B cell (primary cell): Measurements from ENCODE around the gene CYFIP2. TPM values are rescaled to one million over a fixed set of nuclear protein-coding genes. Genes with fewer than 3 reads are reported as not detected.

ENCODE experiments used
- ATAC-seq: fragments of 200-7000 bp; cut with Tn5 transposase; one replicate; pipeline ENCODE4 v1.10.0; 2021; ENCODE audit warnings: low read depth, mild to moderate bottlenecking, moderate number of reproducible peaks, moderate library complexity
- CTCF ChIA-PET: fragments of 350-600 bp; sonication (Branson Sonifier 250); formaldehyde crosslinking; loops from one replicate; lab custom pipeline; 2021; ENCODE audit warnings: antibody characterized with exemption, inconsistent platforms; lab: Charles Lee
- POLR2A ChIA-PET: fragments of 350-600 bp; sonication (Branson Sonifier 250); formaldehyde crosslinking; loops from one replicate; lab custom pipeline; 2021; ENCODE audit warnings: antibody characterized with exemption; lab: Charles Lee
- DNase-seq: peaks from one replicate; pipeline ENCODE4 v3.0.0; 2013
- H2AFZ ChIP-seq: 2 replicates; pipeline ENCODE4 v1.6.1; 2012; ENCODE audit warnings: mild to moderate bottlenecking, low read depth, low read length; ENCODE audit not compliant: insufficient read depth, poor library complexity, severe bottlenecking
- H3K27ac ChIP-seq, 2 donors: 1 replicate in 1 of 2; 2 replicates in 1 of 2; pipeline ENCODE4 v1.5.1; 2012 to 2013; ENCODE audit warnings: low read length in 2 of 2, mild to moderate bottlenecking in 2 of 2, moderate library complexity in 1 of 2
- H3K27me3 ChIP-seq, 4 experiments: fragments of 200-600 bp in 1 of 4; sonication (generic) in 1 of 4; replicated peaks in 1 of 4; 1 replicate in 2 of 4; 2 replicates in 2 of 4; pipeline versions ENCODE4 v1.6.1 to v1.7.0; 2013 to 2016; ENCODE audit warnings: low read length in 3 of 4, mild to moderate bottlenecking in 2 of 4, mixed read lengths in 1 of 4, moderate library complexity in 1 of 4; ENCODE audit not compliant: insufficient read depth in 4 of 4, control insufficient read depth in 3 of 4; ENCODE audit errors: control extremely low read depth in 1 of 4
- H3K36me3 ChIP-seq, 2 experiments: replicated peaks in 1 of 2; 1 replicate in 1 of 2; 2 replicates in 1 of 2; pipeline versions ENCODE4 v1.6.1 to v1.7.1; 2013; ENCODE audit warnings: low read length in 1 of 2; ENCODE audit not compliant: insufficient read depth in 2 of 2, control insufficient read depth in 1 of 2; ENCODE audit errors: control extremely low read depth in 1 of 2, extremely low read depth in 1 of 2
- H3K4me1 ChIP-seq, 2 donors: fragments of 200-600 bp in 1 of 2; sonication (generic) in 1 of 2; 1 replicate in 1 of 2; 2 replicates in 1 of 2; pipeline versions ENCODE4 v1.5.1 to v1.6.1; 2013 to 2017; ENCODE audit warnings: low read length in 2 of 2; ENCODE audit not compliant: control insufficient read depth in 2 of 2, insufficient read depth in 2 of 2
- H3K4me2 ChIP-seq: replicated peaks from 2 replicates; pipeline ENCODE3; 2012; ENCODE audit warnings: mild to moderate bottlenecking, low read depth, low read length; ENCODE audit not compliant: poor library complexity, severe bottlenecking
- H3K4me3 ChIP-seq, 5 experiments: fragments of 200-600 bp in 1 of 5; sonication (generic) in 1 of 5; 1 replicate in 3 of 5; 2 replicates in 2 of 5; pipeline versions ENCODE4 v1.5.1 to v1.7.0; 2011 to 2016; ENCODE audit warnings: low read length in 4 of 5, mild to moderate bottlenecking in 4 of 5, low read depth in 2 of 5, control low read depth in 1 of 5, moderate library complexity in 1 of 5; ENCODE audit not compliant: insufficient read depth in 1 of 5; ENCODE audit errors: control extremely low read depth in 1 of 5, extremely low read depth in 1 of 5
- H3K79me2 ChIP-seq: fragments of 200-600 bp; sonication (generic); one replicate; pipeline ENCODE4 v1.6.0; 2016; ENCODE audit warnings: low read length; ENCODE audit not compliant: control insufficient read depth, insufficient read depth
- H3K9ac ChIP-seq: fragments of 200-600 bp; sonication (generic); 2 replicates; pipeline ENCODE4 v1.6.1; 2017; ENCODE audit warnings: mild to moderate bottlenecking, low read length, moderate library complexity
- H3K9me3 ChIP-seq, 3 donors: one replicate each; pipeline versions ENCODE4 v1.6.1 to v1.7.1; 2013; ENCODE audit warnings: low read length in 2 of 3; ENCODE audit not compliant: control insufficient read depth in 2 of 3, insufficient read depth in 1 of 3; ENCODE audit errors: control extremely low read depth in 1 of 3
- H4K20me1 ChIP-seq: 2 replicates; pipeline ENCODE4 v1.6.0; 2012; ENCODE audit warnings: mild to moderate bottlenecking, low read length; ENCODE audit not compliant: insufficient read depth, control insufficient read depth, poor library complexity, severe bottlenecking
- H3K27ac Mint-ChIP-seq: one replicate; pipeline ENCODE4 v1.8.0; 2021; ENCODE audit warnings: mixed read lengths
- H3K27me3 Mint-ChIP-seq: one replicate; pipeline ENCODE4 v1.8.0; 2021; ENCODE audit warnings: mixed read lengths
- H3K4me1 Mint-ChIP-seq: one replicate; pipeline ENCODE4 v1.8.0; 2021; ENCODE audit warnings: mixed read lengths
- H3K4me3 Mint-ChIP-seq: one replicate; pipeline ENCODE4 v1.8.0; 2021; ENCODE audit warnings: mixed read lengths
- H3K9me3 Mint-ChIP-seq: one replicate; pipeline ENCODE4 v1.8.0; 2022; ENCODE audit warnings: mixed read lengths; ENCODE audit not compliant: insufficient read depth
- EZH2 ChIP-seq: IDR thresholded peaks from 2 replicates; pipeline ENCODE4 v1.6.1; 2012; ENCODE audit warnings: borderline replicate concordance, low read depth, mild to moderate bottlenecking, moderate library complexity, low read length; ENCODE audit not compliant: insufficient read depth, poor library complexity, severe bottlenecking
- WGBS: methylation state at CpG from one replicate; pipeline ENCODE4 v1.1.5; 2013; ENCODE audit warnings: missing lambda C conversion rate; ENCODE audit not compliant: insufficient coverage; 5-methylcytosine and 5-hydroxymethylcytosine counted together
- intact Hi-C: fragments of 100-400 bp; cut with micrococcal nuclease; formaldehyde crosslinking; loops from one replicate; pipeline ENCODE4 v1.10.0; 2022
- polyA plus RNA-seq: library from polyadenylated mRNA; depleted of rRNA; stranded (reverse); fragments of >200 nt; gene quantifications from 2 replicates; pipeline ENCODE4 v1.2.3, GENCODE V29; 2012
- total RNA-seq, 2 donors: library from RNA; stranded (reverse); fragments of 120-200 nt in 1 of 2; gene quantifications; 1 replicate in 1 of 2; 2 replicates in 1 of 2; pipeline versions ENCODE4 v1.2.3 to v1.2.4, GENCODE V29; 2013 to 2022
- TF ChIP-seq, protein P1 (sequence below): fragments of 200-600 bp; IDR thresholded peaks from one replicate; pipeline ENCODE4 v1.8.0; 2022; ENCODE audit warnings: antibody characterized with exemption, mild to moderate bottlenecking

The CYFIP2 gene
- total and polyA plus RNA-seq, 2 donors (not counting 1 experiment from before 2014, with no cell fraction given) = 231 to 663 TPM

DNA sequence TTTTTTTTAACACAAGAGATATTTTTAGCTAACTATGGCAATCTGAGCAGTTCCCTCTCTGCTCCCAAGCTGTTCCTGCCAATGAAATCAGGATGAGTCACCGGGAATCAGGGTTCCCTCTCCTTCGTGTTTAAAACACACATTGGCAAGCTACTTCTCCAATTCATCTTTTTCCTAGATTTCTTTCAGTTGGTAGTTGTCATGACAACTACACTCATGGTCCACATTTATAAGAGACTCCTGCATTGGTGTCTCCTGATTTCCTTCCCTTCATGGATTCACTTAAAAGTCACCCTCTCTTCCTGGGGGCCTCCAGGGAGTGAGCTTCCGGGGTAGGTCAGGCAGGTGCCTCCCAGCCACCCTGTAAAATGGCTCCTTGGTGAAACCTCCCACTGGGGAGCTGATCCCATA, 121.8 kb downstream of the CYFIP2 start:
- POLR2A ChIA-PET = interaction anchor here (0.6 kb wide), 2 partner anchors 133 to 243 kb away, joined by 3 to 4 read pairs; no protein-coding TSS in a partner anchor
- no peak overlapping the region for H3K4me2 ChIP-seq
- ATAC-seq (no peak), DNase-seq (no peak)
- Mint-ChIP-seq H3K27me3 (no peaks in the 10 kb centered on the region), H3K4me1 (peaks cover 6% of the 10 kb centered on the region), H3K4me3 (no peak overlapping the region), H3K27ac (peak overlapping the region; percentile 57), H3K9me3 (no peaks in the 10 kb centered on the region)
- intact Hi-C loops = no loop called here
- peaks cover 0 to 7% (median 0%) of the 10 kb centered on the region in 3 donors for H3K9me3 ChIP-seq
- H2AFZ ChIP-seq = no peak overlapping the region
- H4K20me1 ChIP-seq = no peaks in the 10 kb centered on the region
- H3K79me2 ChIP-seq = no peaks in the 10 kb centered on the region
- TF ChIP-seq EZH2 = no peak
- TF ChIP-seq, protein P1, sequence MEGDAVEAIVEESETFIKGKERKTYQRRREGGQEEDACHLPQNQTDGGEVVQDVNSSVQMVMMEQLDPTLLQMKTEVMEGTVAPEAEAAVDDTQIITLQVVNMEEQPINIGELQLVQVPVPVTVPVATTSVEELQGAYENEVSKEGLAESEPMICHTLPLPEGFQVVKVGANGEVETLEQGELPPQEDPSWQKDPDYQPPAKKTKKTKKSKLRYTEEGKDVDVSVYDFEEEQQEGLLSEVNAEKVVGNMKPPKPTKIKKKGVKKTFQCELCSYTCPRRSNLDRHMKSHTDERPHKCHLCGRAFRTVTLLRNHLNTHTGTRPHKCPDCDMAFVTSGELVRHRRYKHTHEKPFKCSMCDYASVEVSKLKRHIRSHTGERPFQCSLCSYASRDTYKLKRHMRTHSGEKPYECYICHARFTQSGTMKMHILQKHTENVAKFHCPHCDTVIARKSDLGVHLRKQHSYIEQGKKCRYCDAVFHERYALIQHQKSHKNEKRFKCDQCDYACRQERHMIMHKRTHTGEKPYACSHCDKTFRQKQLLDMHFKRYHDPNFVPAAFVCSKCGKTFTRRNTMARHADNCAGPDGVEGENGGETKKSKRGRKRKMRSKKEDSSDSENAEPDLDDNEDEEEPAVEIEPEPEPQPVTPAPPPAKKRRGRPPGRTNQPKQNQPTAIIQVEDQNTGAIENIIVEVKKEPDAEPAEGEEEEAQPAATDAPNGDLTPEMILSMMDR = no peak
- no peaks in the 10 kb centered on the region for H3K4me1 ChIP-seq
- CTCF ChIA-PET = interaction anchor here (1.2 to 1.3 kb wide), 3 partner anchors 78 to 356 kb away, joined by 3 read pairs; partner anchors contain the start of gene LSM11
- no peaks in the 10 kb centered on the region for H3K27me3 ChIP-seq
- no peak overlapping the region for H3K4me3 ChIP-seq
- peaks cover 10 to 93% of the 10 kb centered on the region in 2 experiments for H3K36me3 ChIP-seq
- 97% methylated on average over 3 of the region's 3 CpGs for WGBS
- H3K27ac ChIP-seq = peak overlapping the region in 1 of 2 donors; percentile 50
- H3K9ac ChIP-seq = no peak overlapping the region

DNA sequence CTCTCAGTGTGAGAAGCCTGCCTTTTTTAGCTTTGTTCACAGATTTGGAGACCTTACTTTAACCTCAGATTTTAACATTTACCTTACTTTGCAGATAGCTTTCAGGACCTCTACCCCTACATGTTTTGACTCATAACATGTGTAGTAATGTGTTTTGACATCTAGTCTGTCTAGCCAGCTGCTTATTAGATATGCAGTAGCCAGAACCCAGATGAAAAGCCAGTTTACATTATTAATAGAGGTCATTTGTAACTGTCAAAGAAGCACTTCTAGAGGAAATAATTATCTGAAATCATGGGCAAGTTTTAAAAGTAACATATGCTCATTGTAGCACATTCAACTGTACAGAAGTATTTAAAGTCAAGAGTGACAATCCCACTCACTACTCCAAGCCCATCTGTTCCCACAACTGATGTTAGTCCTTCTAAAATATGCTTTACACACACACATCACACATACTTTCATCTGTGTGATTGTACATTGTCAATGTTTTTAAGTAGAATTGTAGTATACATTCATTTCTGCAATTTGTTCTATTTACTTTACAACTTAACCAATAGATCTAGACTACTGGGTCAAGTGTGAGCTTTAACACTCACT, 122.3 kb downstream of the CYFIP2 start:
- no peak overlapping the region for H3K9ac ChIP-seq
- no peaks in the 10 kb centered on the region for H3K79me2 ChIP-seq
- no peak overlapping the region for H3K4me3 ChIP-seq
- DNase-seq = no peak
- H2AFZ ChIP-seq = no peak overlapping the region
- H3K27me3 ChIP-seq = no peaks in the 10 kb centered on the region
- intact Hi-C loops = no loop called here
- H3K36me3 ChIP-seq = peaks cover 8 to 93% of the 10 kb centered on the region in 2 experiments
- POLR2A ChIA-PET = interaction anchor here (0.6 kb wide), 2 partner anchors 132 to 244 kb away, joined by 3 to 4 read pairs; no protein-coding TSS in a partner anchor
- Mint-ChIP-seq H3K4me1 (peaks cover 6% of the 10 kb centered on the region), H3K27me3 (no peaks in the 10 kb centered on the region), H3K9me3 (no peaks in the 10 kb centered on the region), H3K27ac (peak overlapping the region; percentile 57), H3K4me3 (no peak overlapping the region)
- H3K4me2 ChIP-seq = no peak overlapping the region
- no peaks in the 10 kb centered on the region for H3K4me1 ChIP-seq
- no peak for TF ChIP-seq EZH2
- TF ChIP-seq, protein P1 = no peak
- CTCF ChIA-PET = interaction anchor here (0.6 to 1.3 kb wide), 3 partner anchors 79 to 355 kb away, joined by 3 read pairs; partner anchors contain the start of gene LSM11
- peaks cover 0 to 7% (median 0%) of the 10 kb centered on the region in 3 donors for H3K9me3 ChIP-seq
- no peak for ATAC-seq
- no peaks in the 10 kb centered on the region for H4K20me1 ChIP-seq
- peak overlapping the region in 1 of 2 donors; percentile 50 for H3K27ac ChIP-seq
